Peyer's patch (tissue), 4 donors: ENCODE measurements around the gene HLCS. TPM values are rescaled to one million over a fixed set of nuclear protein-coding genes. Genes with fewer than 3 reads are reported as not detected.

Experiments used
- DNase-seq, 3 donors: peaks; one replicate each; pipeline ENCODE4 v3.0.0-alpha.2; 2017 to 2019
- H3K27ac ChIP-seq, 4 donors: fragments of 200-600 bp; sonication (generic); one replicate each; pipeline ENCODE4 v1.5.1; 2016 to 2019
- H3K27me3 ChIP-seq, 2 donors: fragments of 200-600 bp; sonication (generic); one replicate each; pipeline ENCODE4 v1.5.1; 2019
- H3K36me3 ChIP-seq, 3 donors: fragments of 200-600 bp; sonication (generic); one replicate each; pipeline ENCODE4 v1.5.1; 2016 to 2019
- H3K4me1 ChIP-seq, 4 donors: fragments of 200-600 bp; sonication (generic); one replicate each; pipeline ENCODE4 v1.5.1; 2016 to 2019
- H3K4me3 ChIP-seq, 4 donors: fragments of 200-600 bp; sonication (generic); 1 replicate in 3 of 4; 2 replicates in 1 of 4; pipeline ENCODE4 v1.5.1; 2016 to 2019; ENCODE audit warnings: mild to moderate bottlenecking in 1 of 4
- H3K9me3 ChIP-seq, 4 donors: fragments of 200-600 bp; sonication (generic); one replicate each; pipeline ENCODE4 v1.5.1; 2016 to 2019; ENCODE audit warnings: mild to moderate bottlenecking in 1 of 4
- POLR2A ChIP-seq, 2 donors: fragments of 450-650 bp; IDR thresholded peaks; one replicate each; pipeline ENCODE4 v1.5.1; 2017; ENCODE audit warnings: antibody characterized with exemption in 2 of 2, mild to moderate bottlenecking in 2 of 2, moderate library complexity in 2 of 2
- total RNA-seq, 4 donors: library from RNA; depleted of rRNA; stranded (reverse); fragments of >200 nt; gene quantifications; one replicate each; pipeline ENCODE4 v1.1.0, GENCODE V29; 2016
- TF ChIP-seq, protein P1 (sequence below), 6 experiments: fragments of 450-650 bp in 4 of 6; fragments of 200-600 bp in 2 of 6; sonication (generic) in 1 of 6; IDR thresholded peaks; one replicate each; pipeline ENCODE4 v1.5.1; 2017 to 2019; ENCODE audit warnings: antibody characterized with exemption in 6 of 6, mild to moderate bottlenecking in 3 of 6, moderate library complexity in 1 of 6

HLCS gene
- total RNA-seq, 4 donors from 2014 or later: 14.9 to 27.9 (median 24.3) TPM

DNA sequence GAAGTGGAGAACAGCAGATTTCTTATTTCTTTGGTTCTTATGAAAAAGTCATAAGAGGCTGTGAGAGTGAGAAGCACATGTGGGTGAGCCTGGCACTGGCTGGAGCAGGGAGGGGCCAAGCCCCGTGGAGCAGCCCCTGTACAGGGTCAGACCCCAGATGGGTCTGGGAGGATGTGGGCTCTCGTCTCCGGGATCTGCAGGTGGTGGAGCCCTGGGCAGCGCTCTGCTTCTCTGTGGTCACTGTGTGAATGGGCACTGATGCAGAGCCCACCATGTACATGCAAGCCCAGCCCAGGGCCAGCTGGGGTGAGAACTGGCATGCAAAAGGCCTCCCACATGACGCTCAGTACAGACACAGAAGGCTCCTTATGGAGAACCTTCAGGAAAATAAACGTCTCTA is 200.0 kb downstream of the HLCS start:
- no peak overlapping the region for H3K4me3 ChIP-seq
- H3K4me1 ChIP-seq: peaks cover 0 to 5% (median 0%) of the 10 kb centered on the region in 4 donors
- H3K36me3 ChIP-seq: peaks cover 0 to 4% (median 0%) of the 10 kb centered on the region in 3 donors
- no peaks in the 10 kb centered on the region for H3K9me3 ChIP-seq
- DNase-seq: no peak
- no peak overlapping the region for H3K27ac ChIP-seq
- no peaks in the 10 kb centered on the region for H3K27me3 ChIP-seq
- TF ChIP-seq POLR2A (IDR thresholded peaks at IDR 0.05): no peak
- TF ChIP-seq, protein P1, sequence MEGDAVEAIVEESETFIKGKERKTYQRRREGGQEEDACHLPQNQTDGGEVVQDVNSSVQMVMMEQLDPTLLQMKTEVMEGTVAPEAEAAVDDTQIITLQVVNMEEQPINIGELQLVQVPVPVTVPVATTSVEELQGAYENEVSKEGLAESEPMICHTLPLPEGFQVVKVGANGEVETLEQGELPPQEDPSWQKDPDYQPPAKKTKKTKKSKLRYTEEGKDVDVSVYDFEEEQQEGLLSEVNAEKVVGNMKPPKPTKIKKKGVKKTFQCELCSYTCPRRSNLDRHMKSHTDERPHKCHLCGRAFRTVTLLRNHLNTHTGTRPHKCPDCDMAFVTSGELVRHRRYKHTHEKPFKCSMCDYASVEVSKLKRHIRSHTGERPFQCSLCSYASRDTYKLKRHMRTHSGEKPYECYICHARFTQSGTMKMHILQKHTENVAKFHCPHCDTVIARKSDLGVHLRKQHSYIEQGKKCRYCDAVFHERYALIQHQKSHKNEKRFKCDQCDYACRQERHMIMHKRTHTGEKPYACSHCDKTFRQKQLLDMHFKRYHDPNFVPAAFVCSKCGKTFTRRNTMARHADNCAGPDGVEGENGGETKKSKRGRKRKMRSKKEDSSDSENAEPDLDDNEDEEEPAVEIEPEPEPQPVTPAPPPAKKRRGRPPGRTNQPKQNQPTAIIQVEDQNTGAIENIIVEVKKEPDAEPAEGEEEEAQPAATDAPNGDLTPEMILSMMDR (IDR thresholded peaks at IDR 0.05): no peak

- Histone ChIP-seq H3K9me3 (no peaks in the 10 kb centered on the region), H3K4me3 (no peak overlapping the region), H3K27me3 (no peaks in the 10 kb centered on the region), H3K4me1 (peaks cover 0 to 5% (median 0%) of the 10 kb centered on the region in 4 donors), H3K27ac (no peak overlapping the region), H3K36me3 (peaks cover 0 to 4% (median 0%) of the 10 kb centered on the region in 3 donors)
- no peak for DNase-seq
- TF ChIP-seq POLR2A (IDR thresholded peaks at IDR 0.05): no peak
- TF ChIP-seq, protein P1 (IDR thresholded peaks at IDR 0.05): no peak
Measured at GRCh38 chr21:36765229-36765628, 201.2 kb downstream of the HLCS start.

- Histone ChIP-seq H3K4me3 (no peak overlapping the region), H3K27ac (no peak overlapping the region), H3K36me3 (peaks cover 0 to 4% (median 0%) of the 10 kb centered on the region in 3 donors), H3K27me3 (no peaks in the 10 kb centered on the region), H3K9me3 (no peaks in the 10 kb centered on the region), H3K4me1 (no peaks in the 10 kb centered on the region)
- DNase-seq: no peak
- no peak for TF ChIP-seq POLR2A (IDR thresholded peaks at IDR 0.05)
- TF ChIP-seq, protein P1 (IDR thresholded peaks at IDR 0.05): no peak
Measured at GRCh38 chr21:36763305-36763704, 203.2 kb downstream of the HLCS start.

DNA sequence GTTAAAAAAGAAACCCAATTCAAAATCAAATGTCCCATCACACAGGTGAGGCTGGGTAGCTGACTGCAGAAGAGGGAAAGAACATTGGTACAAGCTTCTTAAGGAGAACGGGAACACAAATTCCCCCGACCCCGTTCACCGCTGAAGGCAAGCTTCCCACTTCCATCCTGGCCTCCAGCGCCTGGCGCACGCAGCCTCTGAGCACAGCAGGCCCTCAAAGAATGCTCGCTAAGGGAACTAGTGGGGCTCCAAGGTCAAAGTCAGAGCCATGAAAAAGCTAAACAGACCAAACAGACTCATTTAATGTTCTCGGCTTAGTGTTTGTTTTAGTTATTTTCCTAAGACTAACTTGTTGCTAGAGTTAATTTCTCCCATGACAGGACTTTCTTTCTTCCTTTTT is 203.8 kb downstream of the HLCS start:
- no peak for DNase-seq
- TF ChIP-seq POLR2A (IDR thresholded peaks at IDR 0.05): no peak
- TF ChIP-seq, protein P1 (IDR thresholded peaks at IDR 0.05): no peak
- no peaks in the 10 kb centered on the region for H3K9me3 ChIP-seq
- no peak overlapping the region for H3K4me3 ChIP-seq
- H3K36me3 ChIP-seq: peaks cover 0 to 4% (median 0%) of the 10 kb centered on the region in 3 donors
- no peaks in the 10 kb centered on the region for H3K4me1 ChIP-seq
- no peaks in the 10 kb centered on the region for H3K27me3 ChIP-seq
- no peak overlapping the region for H3K27ac ChIP-seq

DNA sequence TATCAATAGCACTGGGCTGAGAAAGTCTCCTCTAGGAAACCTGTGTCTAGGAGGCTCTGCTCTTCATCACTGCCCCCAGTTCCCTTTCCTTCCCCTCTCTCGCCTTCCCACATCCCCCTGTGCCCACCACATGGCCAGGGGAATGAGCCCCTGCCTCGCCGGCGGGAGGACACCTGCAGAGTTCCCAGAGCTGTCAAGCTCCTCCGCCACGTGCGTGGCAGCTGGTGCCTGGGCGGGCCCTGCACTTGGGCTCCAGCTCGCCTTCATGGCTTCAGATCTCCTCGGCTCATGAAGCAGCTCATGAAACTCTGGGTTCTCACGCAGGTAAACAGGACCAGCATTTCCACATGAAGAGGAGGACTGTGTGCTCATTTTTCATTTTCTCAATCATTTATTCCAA is 204.8 kb downstream of the HLCS start:
- Histone ChIP-seq H3K4me3 (no peak overlapping the region), H3K36me3 (peaks cover 0 to 4% (median 0%) of the 10 kb centered on the region in 3 donors), H3K9me3 (no peaks in the 10 kb centered on the region), H3K4me1 (no peaks in the 10 kb centered on the region), H3K27me3 (no peaks in the 10 kb centered on the region), H3K27ac (no peak overlapping the region)
- DNase-seq: no peak
- TF ChIP-seq, protein P1 (IDR thresholded peaks at IDR 0.05): no peak
- TF ChIP-seq POLR2A (IDR thresholded peaks at IDR 0.05): no peak
